GM06990 (cell line): ENCODE measurements around the gene FAM81A.

Experiments
- DNase-seq: peaks from one replicate; pipeline ENCODE4 v3.0.0-alpha.2; 2011; ENCODE audit not compliant: insufficient read length; ENCODE audit errors: extremely low read depth
- H3K27me3 ChIP-seq: replicated peaks from 2 replicates; pipeline ENCODE4 v1.6.0; 2011; ENCODE audit warnings: low read length; ENCODE audit not compliant: control insufficient read depth, insufficient read depth
- H3K36me3 ChIP-seq: 2 replicates; pipeline ENCODE4 v1.5.1; 2011; ENCODE audit warnings: low read length; ENCODE audit not compliant: control insufficient read depth, insufficient read depth
- H3K4me3 ChIP-seq: replicated peaks from 2 replicates; pipeline ENCODE4 v1.5.1; 2011; ENCODE audit warnings: low read depth, mild to moderate bottlenecking, control low read depth, low read length
- TF ChIP-seq, protein P1 (sequence below): IDR thresholded peaks from 2 replicates; pipeline ENCODE4 v1.5.1; 2011; ENCODE audit warnings: low read length, control low read depth, mild to moderate bottlenecking, inconsistent platforms; ENCODE audit not compliant: insufficient read depth, poor library complexity, severe bottlenecking

Gene FAM81A

DNA sequence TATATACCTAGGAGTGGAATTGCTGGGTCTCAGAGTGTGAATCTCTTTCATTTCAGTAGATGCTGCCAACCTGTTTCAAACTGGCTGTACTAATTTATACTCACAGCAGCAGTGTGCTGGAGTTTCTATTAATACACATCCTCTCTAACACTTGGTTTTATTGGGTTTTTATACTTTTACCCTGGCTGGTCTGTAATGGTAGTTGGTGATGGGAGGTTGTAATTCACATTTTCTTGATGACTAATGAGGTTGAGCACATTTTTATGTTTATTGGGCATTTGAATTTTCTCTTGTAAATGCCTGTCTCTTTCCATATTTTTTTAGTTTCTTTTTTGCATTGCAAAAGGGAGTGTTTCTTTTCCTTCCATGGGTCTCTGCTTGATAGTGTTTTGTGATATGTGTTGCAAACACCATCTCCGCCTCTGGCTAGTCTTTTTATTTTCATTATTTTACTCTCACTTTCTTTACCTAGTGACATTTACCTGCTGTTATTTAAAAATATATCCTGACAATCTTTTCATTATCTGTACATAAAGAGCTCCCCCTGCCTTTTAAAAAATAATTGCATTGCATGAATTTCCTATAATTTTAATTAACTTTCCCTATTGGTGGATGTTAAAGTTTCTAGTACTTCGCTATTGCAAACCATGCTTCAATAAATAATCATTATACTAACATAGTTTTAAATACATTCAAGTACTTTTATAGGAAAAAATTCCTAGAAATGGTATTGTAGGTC is 124.6 kb downstream of the FAM81A start:
- TF ChIP-seq, protein P1, sequence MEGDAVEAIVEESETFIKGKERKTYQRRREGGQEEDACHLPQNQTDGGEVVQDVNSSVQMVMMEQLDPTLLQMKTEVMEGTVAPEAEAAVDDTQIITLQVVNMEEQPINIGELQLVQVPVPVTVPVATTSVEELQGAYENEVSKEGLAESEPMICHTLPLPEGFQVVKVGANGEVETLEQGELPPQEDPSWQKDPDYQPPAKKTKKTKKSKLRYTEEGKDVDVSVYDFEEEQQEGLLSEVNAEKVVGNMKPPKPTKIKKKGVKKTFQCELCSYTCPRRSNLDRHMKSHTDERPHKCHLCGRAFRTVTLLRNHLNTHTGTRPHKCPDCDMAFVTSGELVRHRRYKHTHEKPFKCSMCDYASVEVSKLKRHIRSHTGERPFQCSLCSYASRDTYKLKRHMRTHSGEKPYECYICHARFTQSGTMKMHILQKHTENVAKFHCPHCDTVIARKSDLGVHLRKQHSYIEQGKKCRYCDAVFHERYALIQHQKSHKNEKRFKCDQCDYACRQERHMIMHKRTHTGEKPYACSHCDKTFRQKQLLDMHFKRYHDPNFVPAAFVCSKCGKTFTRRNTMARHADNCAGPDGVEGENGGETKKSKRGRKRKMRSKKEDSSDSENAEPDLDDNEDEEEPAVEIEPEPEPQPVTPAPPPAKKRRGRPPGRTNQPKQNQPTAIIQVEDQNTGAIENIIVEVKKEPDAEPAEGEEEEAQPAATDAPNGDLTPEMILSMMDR: no peak
- Histone ChIP-seq H3K27me3 (no peaks in the 10 kb centered on the region), H3K4me3 (no peak overlapping the region), H3K36me3 (no peaks in the 10 kb centered on the region)
- DNase-seq: no peak

DNA sequence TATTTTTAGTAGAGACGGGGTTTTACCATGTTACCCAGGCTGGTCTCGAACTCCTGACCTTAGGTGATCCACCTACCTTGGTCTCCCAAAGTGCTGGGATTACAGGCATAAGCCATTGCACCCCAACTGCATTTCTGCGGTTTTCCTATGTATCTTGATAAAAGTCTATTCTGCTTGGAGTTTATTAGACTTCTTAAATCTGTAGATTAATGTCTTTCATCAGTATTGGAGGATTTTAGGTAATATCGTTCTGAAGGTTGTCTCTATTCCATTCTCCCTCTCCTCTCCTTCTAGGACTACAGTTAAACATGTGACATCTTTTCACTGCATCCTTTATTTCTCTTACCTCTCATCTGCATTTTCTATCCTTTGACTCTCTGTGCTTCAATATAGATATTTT is 127.3 kb downstream of the FAM81A start:
- no peak for DNase-seq
- TF ChIP-seq, protein P1: no peak
- no peaks in the 10 kb centered on the region for H3K36me3 ChIP-seq
- no peaks in the 10 kb centered on the region for H3K27me3 ChIP-seq
- no peak overlapping the region for H3K4me3 ChIP-seq

DNA sequence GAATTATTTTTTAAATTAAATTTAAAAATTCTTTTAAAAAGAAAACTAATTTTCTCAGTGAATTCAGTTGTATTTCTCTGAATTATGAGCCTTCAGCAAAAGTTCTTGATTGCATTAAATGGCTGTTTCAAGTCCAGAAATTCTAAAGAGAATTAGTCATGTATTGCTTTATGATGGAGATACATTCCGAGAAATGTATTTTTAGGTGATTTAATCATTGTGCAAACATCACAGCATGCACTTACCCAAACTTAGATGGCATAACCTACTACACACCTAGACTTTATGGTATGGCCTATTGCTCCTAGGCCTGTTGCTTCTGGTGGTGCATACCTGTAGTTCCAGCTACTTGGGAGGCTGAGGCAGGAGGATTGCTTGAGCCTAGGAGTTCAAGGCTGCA is 129.3 kb downstream of the FAM81A start:
- Histone ChIP-seq H3K27me3 (no peaks in the 10 kb centered on the region), H3K36me3 (no peaks in the 10 kb centered on the region), H3K4me3 (no peak overlapping the region)
- TF ChIP-seq, protein P1: no peak
- no peak for DNase-seq

DNA sequence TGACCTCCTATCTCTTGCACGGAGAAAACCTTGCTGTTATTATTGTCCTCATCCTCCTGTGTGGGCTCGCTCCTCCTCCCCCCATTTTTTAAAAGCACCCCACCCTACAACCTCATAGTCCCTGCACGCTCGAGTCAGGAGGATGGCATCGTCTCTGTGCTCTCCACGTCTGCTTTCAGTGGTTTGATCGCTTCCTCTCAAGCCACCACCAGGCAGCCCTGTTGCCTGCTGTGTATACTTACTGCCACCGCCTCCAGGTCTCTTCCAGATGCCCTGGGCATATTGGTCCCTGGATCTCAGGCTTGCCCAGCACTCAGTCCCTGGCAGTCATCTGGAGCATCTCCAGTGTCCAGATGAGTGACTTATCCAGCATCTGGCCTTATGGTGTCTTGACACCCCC is 131.5 kb downstream of the FAM81A start:
- Histone ChIP-seq H3K27me3 (no peaks in the 10 kb centered on the region), H3K4me3 (no peak overlapping the region), H3K36me3 (no peaks in the 10 kb centered on the region)
- TF ChIP-seq, protein P1: no peak
- no peak for DNase-seq

DNA sequence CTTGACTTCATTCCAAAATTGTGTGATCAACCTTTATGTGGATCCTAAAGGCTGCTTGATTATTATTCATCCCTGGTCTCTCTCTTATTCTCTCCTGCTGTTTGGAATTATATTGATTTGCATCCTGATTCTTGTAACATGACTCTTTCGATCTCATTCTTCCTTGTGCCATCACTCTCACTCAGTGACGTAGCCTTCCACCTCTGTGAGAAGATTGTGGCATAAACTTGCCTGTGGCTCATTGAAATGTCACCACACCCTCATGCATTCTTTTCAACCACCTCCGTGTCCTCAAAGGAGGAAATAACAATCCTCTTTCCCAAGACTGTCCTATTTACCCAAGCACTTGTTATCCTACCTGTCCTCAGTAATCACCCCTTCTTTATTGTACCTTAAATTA is 132.3 kb downstream of the FAM81A start:
- H3K4me3 ChIP-seq: no peak overlapping the region
- no peaks in the 10 kb centered on the region for H3K27me3 ChIP-seq
- no peaks in the 10 kb centered on the region for H3K36me3 ChIP-seq
- no peak for DNase-seq
- TF ChIP-seq, protein P1: no peak

DNA sequence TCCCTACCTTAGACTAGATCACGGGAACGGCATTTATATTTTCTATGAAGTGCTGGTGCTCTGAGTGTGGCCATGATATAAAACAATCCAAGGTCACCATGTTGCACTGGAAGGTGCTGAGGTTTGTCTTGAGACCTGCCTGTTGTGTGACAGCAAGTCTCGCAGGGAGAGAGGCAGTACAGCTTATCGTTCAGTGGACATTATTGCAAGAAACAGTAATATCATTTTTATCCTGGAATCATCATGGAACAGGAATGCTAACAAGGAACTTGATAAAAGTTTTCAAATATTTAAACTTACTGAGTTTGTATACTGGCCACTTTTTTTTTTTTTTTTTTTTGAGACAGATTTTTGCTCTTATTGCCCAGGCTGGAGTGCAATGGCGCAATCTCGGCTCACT is 133.6 kb downstream of the FAM81A start:
- no peaks in the 10 kb centered on the region for H3K36me3 ChIP-seq
- no peak for DNase-seq
- TF ChIP-seq, protein P1: no peak
- no peaks in the 10 kb centered on the region for H3K27me3 ChIP-seq
- H3K4me3 ChIP-seq: no peak overlapping the region
